D721Med (cell line): Measurements from ENCODE around the gene OTUB2.

Experiments used
- DNase-seq: peaks from one replicate; pipeline ENCODE4 v3.0.0; 2011; ENCODE audit warnings: low spot score; ENCODE audit not compliant: insufficient read length
- FAIRE-seq: peaks from 2 replicates; lab custom pipeline; 2011; peaks lifted over from hg19 to GRCh38; lab: Jason Lieb, UNC
- TF ChIP-seq, protein P1 (sequence below): IDR thresholded peaks from 2 replicates; pipeline ENCODE4 v1.5.1; 2012; ENCODE audit warnings: mild to moderate bottlenecking, control low read depth; ENCODE audit not compliant: insufficient read depth; ENCODE audit errors: missing control alignments

The OTUB2 gene

GRCh38 chr14:94079891-94080620, 53.9 kb downstream of the OTUB2 start:
- FAIRE-seq (no peak), DNase-seq (no peak)
- TF ChIP-seq, protein P1, sequence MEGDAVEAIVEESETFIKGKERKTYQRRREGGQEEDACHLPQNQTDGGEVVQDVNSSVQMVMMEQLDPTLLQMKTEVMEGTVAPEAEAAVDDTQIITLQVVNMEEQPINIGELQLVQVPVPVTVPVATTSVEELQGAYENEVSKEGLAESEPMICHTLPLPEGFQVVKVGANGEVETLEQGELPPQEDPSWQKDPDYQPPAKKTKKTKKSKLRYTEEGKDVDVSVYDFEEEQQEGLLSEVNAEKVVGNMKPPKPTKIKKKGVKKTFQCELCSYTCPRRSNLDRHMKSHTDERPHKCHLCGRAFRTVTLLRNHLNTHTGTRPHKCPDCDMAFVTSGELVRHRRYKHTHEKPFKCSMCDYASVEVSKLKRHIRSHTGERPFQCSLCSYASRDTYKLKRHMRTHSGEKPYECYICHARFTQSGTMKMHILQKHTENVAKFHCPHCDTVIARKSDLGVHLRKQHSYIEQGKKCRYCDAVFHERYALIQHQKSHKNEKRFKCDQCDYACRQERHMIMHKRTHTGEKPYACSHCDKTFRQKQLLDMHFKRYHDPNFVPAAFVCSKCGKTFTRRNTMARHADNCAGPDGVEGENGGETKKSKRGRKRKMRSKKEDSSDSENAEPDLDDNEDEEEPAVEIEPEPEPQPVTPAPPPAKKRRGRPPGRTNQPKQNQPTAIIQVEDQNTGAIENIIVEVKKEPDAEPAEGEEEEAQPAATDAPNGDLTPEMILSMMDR = no peak

GRCh38 chr14:94080621-94081385, 54.7 kb downstream of the OTUB2 start, which contains the start of the genes DDX24 and IFI27L1:
DDX24 (minus strand) TSS chr14:94081202; CDS start chr14:94079742, 1,460 bp downstream.
IFI27L1 (plus strand) TSS chr14:94081310; CDS start chr14:94096938, 15,628 bp downstream.
- FAIRE-seq (no peak), DNase-seq (peak; percentile 83)
- TF ChIP-seq, protein P1 = no peak

- TF ChIP-seq, protein P1 = no peak
- FAIRE-seq (no peak), DNase-seq (no peak)
Measured at GRCh38 chr14:94081386-94081820, 55.3 kb downstream of the OTUB2 start.

DNA sequence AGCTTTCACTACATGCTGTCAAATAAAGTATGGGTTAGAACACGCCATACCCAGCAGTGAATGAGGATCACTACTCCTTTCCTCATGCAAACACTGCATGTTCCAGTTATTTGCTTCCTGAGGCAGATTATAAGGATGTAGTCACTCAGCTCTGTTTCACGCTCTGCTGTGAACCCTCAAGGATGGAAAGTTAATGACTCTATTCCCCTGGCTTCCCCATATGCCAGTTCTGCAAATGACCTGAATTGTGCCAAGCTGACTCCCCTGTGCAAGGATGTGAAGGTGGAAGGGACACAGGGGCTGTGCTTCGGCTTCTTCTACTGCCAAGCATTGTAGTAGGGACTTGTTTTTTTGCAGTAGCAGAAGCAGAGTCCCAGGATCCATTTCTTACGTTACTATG, 61.8 kb downstream of the OTUB2 start:
- FAIRE-seq = no peak
- DNase-seq = no peak
- TF ChIP-seq, protein P1 = no peak

GRCh38 chr14:94088516-94088915, 62.4 kb downstream of the OTUB2 start:
- FAIRE-seq = no peak
- TF ChIP-seq, protein P1 = no peak
- DNase-seq = no peak

GRCh38 chr14:94089479-94089878, 63.3 kb downstream of the OTUB2 start:
- DNase-seq = no peak
- no peak for FAIRE-seq
- TF ChIP-seq, protein P1 = no peak

DNA sequence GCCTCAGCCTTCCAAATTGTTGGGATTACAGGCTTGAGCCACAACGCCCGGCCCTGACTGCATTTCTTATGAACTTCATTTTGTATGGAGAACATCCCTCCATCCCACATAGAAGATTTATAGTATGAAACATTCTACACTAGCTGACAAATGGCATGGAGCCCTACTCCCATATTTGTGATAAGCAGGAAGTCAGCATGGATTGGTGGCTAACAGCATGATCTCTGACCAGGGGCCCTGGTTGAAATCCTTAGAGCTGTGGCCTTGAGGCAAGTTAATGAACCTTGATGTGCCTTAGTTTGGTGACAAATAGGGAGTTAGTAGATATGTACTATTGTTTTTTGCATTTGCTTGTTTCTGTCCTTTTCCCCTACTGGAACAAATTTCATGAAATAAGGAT, 67.3 kb downstream of the OTUB2 start:
- DNase-seq (no peak), FAIRE-seq (no peak)
- TF ChIP-seq, protein P1 = no peak
